HepG2 (cell line): ENCODE data around the gene SARNP. TPM values are rescaled to one million over a fixed set of nuclear protein-coding genes. Genes with fewer than 3 reads are reported as not detected.

ENCODE experiments used
- ATAC-seq: fragments of 200-7000 bp; cut with Tn5 transposase; 3 replicates; pipeline ENCODE4 v1.9.1; 2020; ENCODE audit warnings: mild to moderate bottlenecking, moderate library complexity
- BruUV-seq: library from RNA; stranded (reverse); fragments of 400-500 nt; replicated peaks from 2 replicates; lab custom pipeline; 2021; lab: Mats Ljungman, UMichigan
- CTCF ChIA-PET: fragments of 300-600 bp; formaldehyde crosslinking; extraction: SDS; loops from one replicate; lab custom pipeline; 2021; ENCODE audit warnings: low total read pairs, inconsistent platforms, low intra/inter-chr PET ratio; lab: Yijun Ruan, JAX
- POLR2A ChIA-PET: fragments of 350-600 bp; sonication (Branson Sonifier 250); formaldehyde crosslinking; loops from one replicate; lab custom pipeline; 2020; ENCODE audit warnings: antibody characterized with exemption, inconsistent platforms; lab: Yijun Ruan, JAX
- DNase-seq: peaks from one replicate; pipeline ENCODE4 v3.0.0-alpha.2; 2015; ENCODE audit warnings: low spot score
- FAIRE-seq: peaks from 3 replicates; lab custom pipeline; 2011; peaks lifted over from hg19 to GRCh38; lab: Jason Lieb, UNC
- H2AFZ ChIP-seq: one replicate; pipeline ENCODE4 v1.6.1; 2011; ENCODE audit warnings: low read length, inconsistent platforms
- H3K27ac ChIP-seq: fragments of 300-600 bp; 3 replicates; pipeline ENCODE4 v1.8.0; 2011; ENCODE audit warnings: mixed run types, mild to moderate bottlenecking, mixed read lengths, low read length, inconsistent platforms; ENCODE audit not compliant: insufficient read depth; ENCODE audit errors: extremely low read length
- H3K27me3 ChIP-seq, 2 experiments: fragments of 200-600 bp in 1 of 2; 2 replicates in 1 of 2; 3 replicates in 1 of 2; pipeline versions ENCODE4 v1.6.0 to v1.8.0; 2011; ENCODE audit warnings: low read length in 2 of 2, mild to moderate bottlenecking in 2 of 2, moderate library complexity in 2 of 2, inconsistent platforms in 1 of 2; ENCODE audit not compliant: insufficient read depth in 2 of 2, control insufficient read depth in 1 of 2
- H3K36me3 ChIP-seq, 2 experiments: fragments of 200-600 bp in 1 of 2; replicated peaks in 1 of 2; 2 replicates in 1 of 2; 3 replicates in 1 of 2; pipeline versions ENCODE4 v1.5.1 to v1.8.0; 2011; ENCODE audit warnings: low read length in 2 of 2, inconsistent platforms in 1 of 2; ENCODE audit not compliant: insufficient read depth in 2 of 2, control insufficient read depth in 1 of 2
- H3K4me1 ChIP-seq: 2 replicates; pipeline ENCODE4 v1.5.1; 2012; ENCODE audit warnings: low read length, inconsistent platforms; ENCODE audit not compliant: insufficient read depth
- H3K4me2 ChIP-seq: 2 replicates; pipeline ENCODE4 v1.6.0; 2011; ENCODE audit warnings: low read depth, low read length, inconsistent platforms
- H3K4me3 ChIP-seq, 3 experiments: fragments of 200-600 bp in 1 of 3; sonication (generic), shearing (Covaris generic) in 1 of 3; replicated peaks in 1 of 3; 2 replicates each; pipeline ENCODE4 v1.5.1; 2011 to 2016; ENCODE audit warnings: low read length in 3 of 3, inconsistent platforms in 2 of 3, low read depth in 2 of 3, mild to moderate bottlenecking in 2 of 3, control low read depth in 1 of 3, mixed read lengths in 1 of 3; ENCODE audit not compliant: insufficient read depth in 1 of 3
- H3K79me2 ChIP-seq: one replicate; pipeline ENCODE4 v1.6.1; 2011; ENCODE audit warnings: low read length, inconsistent platforms; ENCODE audit not compliant: insufficient read depth
- H3K9ac ChIP-seq: 2 replicates; pipeline ENCODE4 v1.6.0; 2011; ENCODE audit warnings: mild to moderate bottlenecking, low read depth, low read length, inconsistent platforms; ENCODE audit not compliant: insufficient read depth
- H3K9me3 ChIP-seq: 2 replicates; pipeline ENCODE4 v1.5.1; 2012; ENCODE audit warnings: mild to moderate bottlenecking, low read length
- H4K20me1 ChIP-seq: 2 replicates; pipeline ENCODE4 v1.6.0; 2011; ENCODE audit warnings: inconsistent platforms, mild to moderate bottlenecking, low read length, moderate library complexity; ENCODE audit not compliant: insufficient read depth
- ARNT2 ChIP-seq: sonication (generic); formaldehyde crosslinking; IDR thresholded peaks from 2 replicates; pipeline ENCODE4 v1.8.0; 2022; ENCODE audit warnings: mild to moderate bottlenecking, low read depth, missing genetic modification reagents, moderate library complexity
- ATF7 ChIP-seq, 2 experiments: fragments of 450-650 bp in 1 of 2; sonication (generic) in 1 of 2; formaldehyde crosslinking in 1 of 2; IDR thresholded peaks; 2 replicates each; pipeline versions ENCODE4 v1.4.0 to v1.6.1; 2016 to 2020; ENCODE audit warnings: antibody characterized with exemption in 1 of 2, mild to moderate bottlenecking in 1 of 2, missing genetic modification reagents in 1 of 2
- ATM ChIP-seq: fragments of 450-650 bp; IDR thresholded peaks from 2 replicates; pipeline ENCODE4 v1.7.1; 2017; ENCODE audit warnings: mild to moderate bottlenecking, borderline replicate concordance
- DRAP1 ChIP-seq: IDR thresholded peaks from 2 replicates; pipeline ENCODE4 v1.6.1; 2016; ENCODE audit warnings: missing genetic modification reagents, missing compliant biosample characterization
- FOXA3 ChIP-seq: IDR thresholded peaks from 2 replicates; pipeline ENCODE4 v1.6.1; 2016; ENCODE audit warnings: missing genetic modification reagents, missing compliant biosample characterization
- HNF4G ChIP-seq, 2 experiments: sonication (generic) in 1 of 2; formaldehyde crosslinking in 1 of 2; IDR thresholded peaks; 2 replicates each; pipeline versions ENCODE4 v1.4.0 to v1.6.1; 2011 to 2020; ENCODE audit warnings: borderline replicate concordance in 2 of 2, low read depth in 2 of 2, mild to moderate bottlenecking in 2 of 2, low read length in 1 of 2, missing genetic modification reagents in 1 of 2, moderate library complexity in 1 of 2
- JDP2 ChIP-seq: sonication (generic); formaldehyde crosslinking; IDR thresholded peaks from 2 replicates; pipeline ENCODE4 v1.8.1; 2022; ENCODE audit warnings: missing genetic modification reagents, borderline replicate concordance
- PAF1 ChIP-seq: IDR thresholded peaks from 2 replicates; pipeline ENCODE4 v1.6.1; 2016; ENCODE audit warnings: missing genetic modification reagents, missing compliant biosample characterization
- POLR2A ChIP-seq, 2 experiments: IDR thresholded peaks; 2 replicates each; pipeline ENCODE4 v1.6.1; 2011; ENCODE audit warnings: low read depth in 2 of 2, low read length in 2 of 2, mild to moderate bottlenecking in 1 of 2, moderate library complexity in 1 of 2; ENCODE audit not compliant: insufficient read depth in 1 of 2
- RBM22 ChIP-seq: fragments of 200-400 bp; formaldehyde crosslinking; optimal IDR thresholded peaks from 2 replicates; pipeline ENCODE3; 2017; ENCODE audit warnings: mild to moderate bottlenecking, low read length, moderate library complexity
- THAP11 ChIP-seq: IDR thresholded peaks from 2 replicates; pipeline ENCODE4 v1.6.1; 2016; ENCODE audit warnings: missing biosample characterization, missing genetic modification reagents
- TRAFD1 ChIP-seq: sonication (generic); formaldehyde crosslinking; IDR thresholded peaks from 2 replicates; pipeline ENCODE4 v1.5.1; 2020; ENCODE audit warnings: missing genetic modification reagents, mild to moderate bottlenecking, borderline replicate concordance
- U2AF2 ChIP-seq: fragments of 200-400 bp; formaldehyde crosslinking; IDR thresholded peaks from 2 replicates; pipeline ENCODE4 v1.6.1; 2017; ENCODE audit warnings: low read depth, mild to moderate bottlenecking, low read length
- YY1 ChIP-seq: IDR thresholded peaks from 2 replicates; pipeline ENCODE4 v1.6.1; 2011; ENCODE audit warnings: low read length, low read depth, moderate library complexity, mild to moderate bottlenecking; ENCODE audit not compliant: insufficient read depth, insufficient replicate concordance
- WGBS: methylation state at CpG from one replicate; pipeline ENCODE4 v1.1.6; 2017; ENCODE audit warnings: low lambda C conversion rate; 5-methylcytosine and 5-hydroxymethylcytosine counted together
- in situ Hi-C: cut with HindIII; loops from 2 replicates; pipeline ENCODE4 v1.10.0; 2017; ENCODE audit warnings: low pct_unique_long_range_greater_than_20kb; ENCODE audit not compliant: extremely low pct_ligation_motif_present
- intact Hi-C: fragments of 100-400 bp; cut with micrococcal nuclease; formaldehyde crosslinking; loops from one replicate; pipeline ENCODE4 v1.10.0; 2022; ENCODE audit not compliant: unreplicated experiment
- polyA plus RNA-seq, 8 experiments: library from polyadenylated mRNA; depleted of rRNA in 3 of 8; stranded (reverse) in 7 of 8; unstranded in 1 of 8; fragments of >200 nt; fragmentation: Illumina TruSeq in 4 of 8; extraction: Trizol in 4 of 8; gene quantifications; 2 replicates each; pipeline versions ENCODE4 v1.2.1 to v1.2.3, GENCODE V29; 2011 to 2016; ENCODE audit warnings: low read depth in 4 of 8, missing spikeins in 1 of 8, mixed read lengths in 1 of 8; ENCODE audit not compliant: insufficient read depth in 1 of 8
- total RNA-seq, 5 experiments: library from RNA; depleted of rRNA; stranded (reverse); fragments of >200 nt; fragmentation: Illumina TruSeq; extraction: Trizol; gene quantifications; 2 replicates each; pipeline ENCODE4 v1.2.3, GENCODE V29; 2016; ENCODE audit warnings: low read depth in 1 of 5
- TF ChIP-seq, protein P1 (sequence below): sonication (generic); formaldehyde crosslinking; IDR thresholded peaks from 2 replicates; pipeline ENCODE4 v1.4.0; 2020; ENCODE audit warnings: missing genetic modification reagents, borderline replicate concordance

Gene SARNP
- total and polyA plus RNA-seq, 2 of the 13 experiments (the other 11 are each of a cell fraction or from before 2014, with no cell fraction given), result 59.0 to 95.4 TPM

DNA sequence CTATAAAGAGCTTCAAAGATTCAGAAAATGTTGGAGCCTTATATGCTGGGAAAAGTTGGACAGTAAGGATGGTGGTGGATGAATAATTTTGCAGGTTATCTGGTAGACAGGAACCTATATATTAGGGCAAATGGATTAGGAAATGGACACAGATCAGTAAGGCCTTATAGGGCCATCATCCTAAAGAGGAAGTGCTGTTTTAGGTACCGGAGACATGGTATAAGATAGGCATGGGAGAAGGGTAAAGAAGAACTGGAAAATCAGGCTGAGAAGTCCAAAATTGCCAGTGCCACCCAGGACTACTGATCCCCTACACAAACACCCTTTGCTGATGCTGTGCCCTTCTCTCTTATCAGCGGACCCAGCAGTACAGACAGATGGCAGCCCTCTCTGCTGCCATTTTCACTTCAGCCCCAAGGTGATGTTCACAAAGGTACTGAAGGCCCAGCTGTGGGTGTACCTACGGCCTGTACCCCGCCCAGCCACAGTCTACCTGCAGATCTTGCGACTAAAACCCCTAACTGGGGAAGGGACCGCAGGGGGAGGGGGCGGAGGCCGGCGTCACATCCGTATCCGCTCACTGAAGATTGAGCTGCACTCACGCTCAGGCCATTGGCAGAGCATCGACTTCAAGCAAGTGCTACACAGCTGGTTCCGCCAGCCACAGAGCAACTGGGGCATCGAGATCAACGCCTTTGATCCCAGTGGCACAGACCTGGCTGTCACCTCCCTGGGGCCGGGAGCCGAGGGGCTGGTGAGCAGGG is 69.1 kb downstream of the SARNP start:
- Histone ChIP-seq H3K27ac (no peak overlapping the region), H3K4me3 (no peak overlapping the region), H3K9me3 (no peaks in the 10 kb centered on the region), H3K36me3 (peaks cover 9 to 22% of the 10 kb centered on the region in 2 experiments), H4K20me1 (no peaks in the 10 kb centered on the region), H3K9ac (no peak overlapping the region), H3K79me2 (no peaks in the 10 kb centered on the region), H2AFZ (no peak overlapping the region), H3K4me2 (no peak overlapping the region), H3K27me3 (peaks cover 0 to 6% of the 10 kb centered on the region in 2 experiments; a peak in 1 of 5 replicates), H3K4me1 (peaks cover 26% of the 10 kb centered on the region)
- no peak for TF ChIP-seq DRAP1 (CRISPR knock-in tag)
- peak; percentile 65; the same call in 1 of the 2 replicates for TF ChIP-seq PAF1 (CRISPR knock-in tag)
- no peak for TF ChIP-seq TRAFD1 (CRISPR knock-in tag)
- TF ChIP-seq HNF4G (IDR thresholded peaks at IDR 0.05; ENCODE audit: borderline replicate concordance, low read depth, low read length), result no peak
- TF ChIP-seq HNF4G (CRISPR knock-in tag; IDR thresholded peaks at IDR 0.05; ENCODE audit: borderline replicate concordance, low read depth), result no peak
- no peak for TF ChIP-seq THAP11 (CRISPR knock-in tag)
- TF ChIP-seq FOXA3 (CRISPR knock-in tag), result no peak
- no peak for TF ChIP-seq ATF7 (IDR thresholded peaks at IDR 0.05)
- no peak for TF ChIP-seq ATF7 (CRISPR knock-in tag; IDR thresholded peaks at IDR 0.05)
- TF ChIP-seq YY1, result no peak
- TF ChIP-seq ATM, result no peak
- TF ChIP-seq POLR2A (IDR thresholded peaks at IDR 0.05; ENCODE audit: insufficient read depth in 1 of 2, low read depth in 2 of 2, low read length in 2 of 2), result peak in 1 of 2 experiments; percentile 20; a peak in 1 of 4 replicates
- TF ChIP-seq RBM22, result peak; percentile 24
- no peak for TF ChIP-seq U2AF2
- no peak for TF ChIP-seq ARNT2 (CRISPR knock-in tag)
- TF ChIP-seq, protein P1, sequence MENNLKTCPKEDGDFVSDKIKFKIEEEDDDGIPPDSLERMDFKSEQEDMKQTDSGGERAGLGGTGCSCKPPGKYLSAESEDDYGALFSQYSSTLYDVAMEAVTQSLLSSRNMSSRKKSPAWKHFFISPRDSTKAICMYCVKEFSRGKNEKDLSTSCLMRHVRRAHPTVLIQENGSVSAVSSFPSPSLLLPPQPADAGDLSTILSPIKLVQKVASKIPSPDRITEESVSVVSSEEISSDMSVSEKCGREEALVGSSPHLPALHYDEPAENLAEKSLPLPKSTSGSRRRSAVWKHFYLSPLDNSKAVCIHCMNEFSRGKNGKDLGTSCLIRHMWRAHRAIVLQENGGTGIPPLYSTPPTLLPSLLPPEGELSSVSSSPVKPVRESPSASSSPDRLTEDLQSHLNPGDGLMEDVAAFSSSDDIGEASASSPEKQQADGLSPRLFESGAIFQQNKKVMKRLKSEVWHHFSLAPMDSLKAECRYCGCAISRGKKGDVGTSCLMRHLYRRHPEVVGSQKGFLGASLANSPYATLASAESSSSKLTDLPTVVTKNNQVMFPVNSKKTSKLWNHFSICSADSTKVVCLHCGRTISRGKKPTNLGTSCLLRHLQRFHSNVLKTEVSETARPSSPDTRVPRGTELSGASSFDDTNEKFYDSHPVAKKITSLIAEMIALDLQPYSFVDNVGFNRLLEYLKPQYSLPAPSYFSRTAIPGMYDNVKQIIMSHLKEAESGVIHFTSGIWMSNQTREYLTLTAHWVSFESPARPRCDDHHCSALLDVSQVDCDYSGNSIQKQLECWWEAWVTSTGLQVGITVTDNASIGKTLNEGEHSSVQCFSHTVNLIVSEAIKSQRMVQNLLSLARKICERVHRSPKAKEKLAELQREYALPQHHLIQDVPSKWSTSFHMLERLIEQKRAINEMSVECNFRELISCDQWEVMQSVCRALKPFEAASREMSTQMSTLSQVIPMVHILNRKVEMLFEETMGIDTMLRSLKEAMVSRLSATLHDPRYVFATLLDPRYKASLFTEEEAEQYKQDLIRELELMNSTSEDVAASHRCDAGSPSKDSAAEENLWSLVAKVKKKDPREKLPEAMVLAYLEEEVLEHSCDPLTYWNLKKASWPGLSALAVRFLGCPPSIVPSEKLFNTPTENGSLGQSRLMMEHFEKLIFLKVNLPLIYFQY (CRISPR knock-in tag), result no peak
- no peak for TF ChIP-seq JDP2 (CRISPR knock-in tag)
- in situ Hi-C loops (no loop called here), intact Hi-C loops (no loop called here)
- BruUV-seq, result no TSS peak
- 97% methylated on average over 15 of the region's 18 CpGs for WGBS
- no peak for ATAC-seq
- no peak for FAIRE-seq
- ChIA-PET CTCF (no interaction called here), POLR2A (no interaction called here)
- no peak for DNase-seq
